Activated naive CD8-positive, alpha-beta T cell treated with anti-CD3 and anti-CD28 coated beads, Interleukin-2, amount 50 U/mL, for 24 hours (primary cell): Measurements from ENCODE around the gene BHLHE23.

ENCODE experiments used
- ATAC-seq: fragments of 150-1000 bp; cut with Tn5 transposase; one replicate; pipeline ENCODE4 v1.10.0; 2021
- DNase-seq: peaks from one replicate; pipeline ENCODE4 v3.0.0; 2021
- H3K27ac Mint-ChIP-seq: one replicate; pipeline ENCODE4 v1.8.0; 2021; ENCODE audit warnings: mild to moderate bottlenecking, mixed read lengths
- H3K27me3 Mint-ChIP-seq: one replicate; pipeline ENCODE4 v1.8.0; 2021; ENCODE audit warnings: mixed read lengths
- H3K36me3 Mint-ChIP-seq: one replicate; pipeline ENCODE4 v1.8.0; 2021; ENCODE audit warnings: low read depth, mixed read lengths
- H3K4me1 Mint-ChIP-seq: one replicate; pipeline ENCODE4 v1.8.0; 2021; ENCODE audit warnings: mixed read lengths
- H3K4me3 Mint-ChIP-seq: one replicate; pipeline ENCODE4 v1.8.0; 2021; ENCODE audit warnings: mild to moderate bottlenecking, moderate library complexity, mixed read lengths
- H3K9me3 Mint-ChIP-seq: one replicate; pipeline ENCODE4 v1.8.0; 2021; ENCODE audit warnings: mixed read lengths

Gene BHLHE23

GRCh38 chr20:63006540-63007359 is at the start of gene BHLHE23:
Gene BHLHE23 (minus strand): TSS chr20:63006964. CDS start chr20:63006774, 190 bp downstream.
- no peak within 1 kb of the TSS for H3K4me3 Mint-ChIP-seq
- H3K27me3 Mint-ChIP-seq = peaks cover 57% of the 10 kb centered on the region
- no peak for ATAC-seq
- H3K36me3 Mint-ChIP-seq = no peaks in the 10 kb centered on the region
- no peaks in the 10 kb centered on the region for H3K9me3 Mint-ChIP-seq
- peaks cover 28% of the 10 kb centered on the region for H3K4me1 Mint-ChIP-seq
- H3K27ac Mint-ChIP-seq = no peak within 1 kb of the TSS
- peak; percentile 14 for DNase-seq

DNA sequence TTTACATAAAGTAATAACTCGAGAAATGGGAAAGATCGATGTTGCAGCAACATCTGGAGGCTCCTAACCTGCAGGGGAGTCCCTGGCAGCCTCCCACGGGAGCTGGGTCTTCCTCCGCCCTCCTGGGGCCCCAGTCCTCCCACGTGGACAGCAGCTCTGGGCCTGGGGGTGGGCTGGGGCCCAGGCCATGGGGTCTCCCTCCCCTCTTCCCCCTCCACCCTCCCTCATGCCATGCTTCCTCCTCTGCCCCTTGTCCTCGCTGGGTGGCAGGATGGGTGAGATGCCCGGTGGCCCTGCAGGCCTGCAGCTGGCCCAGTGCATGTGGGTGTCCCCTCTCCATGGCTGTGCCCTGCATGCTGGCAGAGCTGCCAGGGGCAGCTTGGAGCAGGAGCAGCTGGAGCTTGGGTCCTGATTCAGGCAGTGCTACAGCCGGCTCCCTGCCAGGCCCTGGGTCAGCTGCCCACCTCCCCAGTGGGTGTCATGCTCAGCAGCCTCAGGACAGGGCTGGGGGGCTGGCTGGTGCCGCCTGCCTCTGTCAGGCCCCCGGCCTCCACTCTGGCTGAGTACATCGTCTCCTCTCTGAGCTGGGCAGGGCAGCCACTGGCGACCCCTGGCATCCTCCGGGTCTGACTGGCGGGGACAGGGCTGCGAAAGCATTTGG is 48.9 kb upstream of the BHLHE23 start:
- Mint-ChIP-seq H3K36me3 (no peaks in the 10 kb centered on the region), H3K9me3 (no peaks in the 10 kb centered on the region), H3K4me1 (no peaks in the 10 kb centered on the region), H3K27me3 (peaks cover 9% of the 10 kb centered on the region), H3K4me3 (no peak overlapping the region), H3K27ac (no peak overlapping the region)
- no peak for DNase-seq
- ATAC-seq = no peak

DNA sequence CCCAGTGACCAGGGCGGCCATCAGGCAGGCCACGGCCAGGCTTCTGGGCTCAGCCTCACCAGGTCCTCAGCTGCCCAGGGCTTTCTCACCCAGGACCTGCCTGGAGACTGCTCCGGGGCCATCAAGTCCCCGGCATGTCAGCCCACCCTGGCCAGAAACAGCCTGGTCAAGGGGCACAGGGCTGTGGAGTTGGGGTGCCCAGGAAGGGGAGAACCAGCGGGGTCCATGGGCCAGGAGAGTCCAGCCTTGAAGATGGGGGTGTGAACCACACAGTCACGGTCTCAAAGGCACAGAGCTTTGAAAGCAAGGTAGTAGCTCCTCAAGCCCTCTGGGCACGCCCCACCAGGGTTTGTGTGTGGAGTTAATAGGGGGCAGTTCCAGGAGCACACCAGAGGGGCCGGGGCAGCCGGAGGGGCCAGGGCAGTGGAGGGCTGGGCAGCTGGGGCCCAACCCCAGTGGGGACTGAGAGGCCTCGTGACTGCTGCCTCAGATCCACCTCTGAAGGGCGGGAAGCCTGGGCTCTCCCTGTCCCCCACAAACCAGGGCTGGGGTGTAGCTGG is 48.0 kb upstream of the BHLHE23 start:
- Mint-ChIP-seq H3K27ac (no peak overlapping the region), H3K9me3 (no peaks in the 10 kb centered on the region), H3K4me3 (no peak overlapping the region), H3K36me3 (no peaks in the 10 kb centered on the region), H3K4me1 (no peaks in the 10 kb centered on the region), H3K27me3 (peaks cover 6% of the 10 kb centered on the region)
- no peak for DNase-seq
- ATAC-seq = no peak

DNA sequence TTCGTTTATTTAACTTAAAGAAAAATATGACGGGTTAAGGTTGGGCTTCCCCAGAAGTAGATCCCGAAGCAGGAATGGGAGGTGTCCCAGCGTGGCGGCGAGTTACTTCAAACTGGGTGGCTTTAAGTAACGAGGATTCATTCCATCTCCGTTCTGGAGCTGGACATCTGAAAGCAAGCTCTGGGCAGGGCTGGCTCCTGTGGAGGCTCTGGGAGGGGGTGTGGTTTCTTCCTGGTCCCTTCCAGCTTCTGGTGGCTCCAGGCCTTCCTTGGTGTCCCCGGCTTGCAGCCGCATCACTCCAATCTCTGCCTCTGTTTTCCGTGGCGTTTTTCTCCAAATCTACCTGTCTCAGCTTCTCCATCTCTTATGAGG is 47.3 kb upstream of the BHLHE23 start:
- Mint-ChIP-seq H3K4me1 (no peaks in the 10 kb centered on the region), H3K4me3 (no peak overlapping the region), H3K27ac (no peak overlapping the region), H3K36me3 (no peaks in the 10 kb centered on the region), H3K27me3 (peaks cover 6% of the 10 kb centered on the region), H3K9me3 (no peaks in the 10 kb centered on the region)
- no peak for ATAC-seq
- no peak for DNase-seq

GRCh38 chr20:63053432-63054102 is 46.8 kb upstream of the BHLHE23 start:
- Mint-ChIP-seq H3K27me3 (peaks cover 6% of the 10 kb centered on the region), H3K27ac (no peak overlapping the region), H3K36me3 (no peaks in the 10 kb centered on the region), H3K4me3 (no peak overlapping the region), H3K9me3 (no peaks in the 10 kb centered on the region), H3K4me1 (no peaks in the 10 kb centered on the region)
- ATAC-seq (no peak), DNase-seq (no peak)

DNA sequence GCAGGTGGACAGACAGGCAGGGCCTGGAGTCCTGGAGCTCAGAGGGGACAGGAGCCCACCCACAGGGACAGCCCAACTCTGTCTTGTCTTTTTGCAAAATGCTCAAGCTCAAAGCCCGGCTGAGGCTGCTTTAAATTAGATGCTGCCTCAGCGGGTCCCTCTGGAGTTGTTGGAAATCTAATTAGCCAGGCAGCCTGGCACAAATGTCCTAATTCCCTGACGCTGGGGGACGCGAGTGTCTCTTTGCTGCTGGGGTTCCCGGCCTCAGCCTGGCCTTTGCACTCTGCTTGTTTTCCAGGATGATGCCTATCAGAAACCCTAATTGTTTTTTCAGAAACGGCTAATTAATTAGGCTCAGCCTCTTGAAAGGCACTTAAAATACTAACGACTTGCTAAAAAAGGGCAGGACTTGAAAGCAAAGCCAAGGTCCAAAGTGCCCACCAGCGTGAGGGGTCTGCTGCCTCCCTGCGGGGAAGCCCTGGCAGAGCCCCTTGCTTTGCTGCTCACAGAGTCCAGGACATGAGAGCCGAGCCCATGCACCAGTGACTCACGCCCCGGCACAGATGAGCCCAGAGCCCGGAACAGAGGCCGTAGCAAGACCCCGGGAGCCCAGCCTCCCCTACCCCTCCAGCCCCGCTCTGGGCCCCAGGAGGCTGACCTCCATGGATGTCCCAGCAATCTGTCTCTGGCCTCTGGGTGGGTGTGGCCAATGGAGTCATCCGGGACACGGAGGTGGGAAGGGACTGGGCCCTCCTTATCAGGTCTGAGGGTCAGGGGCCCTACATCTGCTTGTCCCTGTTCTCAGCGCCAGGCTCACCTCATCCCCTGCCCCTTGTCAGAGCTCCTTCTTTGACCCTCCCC is 46.0 kb upstream of the BHLHE23 start:
- H3K9me3 Mint-ChIP-seq = no peaks in the 10 kb centered on the region
- H3K27ac Mint-ChIP-seq = no peak overlapping the region
- no peak overlapping the region for H3K4me3 Mint-ChIP-seq
- ATAC-seq (no peak), DNase-seq (no peak)
- no peaks in the 10 kb centered on the region for H3K36me3 Mint-ChIP-seq
- H3K27me3 Mint-ChIP-seq = peaks cover 6% of the 10 kb centered on the region
- H3K4me1 Mint-ChIP-seq = no peaks in the 10 kb centered on the region

GRCh38 chr20:63051911-63052310 is 45.1 kb upstream of the BHLHE23 start:
- H3K27ac Mint-ChIP-seq = no peak overlapping the region
- H3K36me3 Mint-ChIP-seq = no peaks in the 10 kb centered on the region
- ATAC-seq (no peak), DNase-seq (no peak)
- H3K4me1 Mint-ChIP-seq = no peaks in the 10 kb centered on the region
- H3K9me3 Mint-ChIP-seq = no peaks in the 10 kb centered on the region
- no peak overlapping the region for H3K4me3 Mint-ChIP-seq
- peaks cover 6% of the 10 kb centered on the region for H3K27me3 Mint-ChIP-seq

GRCh38 chr20:63051186-63051860 is 44.6 kb upstream of the BHLHE23 start:
- H3K9me3 Mint-ChIP-seq = no peaks in the 10 kb centered on the region
- no peak overlapping the region for H3K27ac Mint-ChIP-seq
- no peak for ATAC-seq

GRCh38 chr20:63050406-63050805 is 43.6 kb upstream of the BHLHE23 start:
- H3K36me3 Mint-ChIP-seq = no peaks in the 10 kb centered on the region
- DNase-seq (no peak), ATAC-seq (no peak)
- H3K27me3 Mint-ChIP-seq = peaks cover 6% of the 10 kb centered on the region
- no peak overlapping the region for H3K4me3 Mint-ChIP-seq
- H3K27ac Mint-ChIP-seq = no peak overlapping the region
- H3K9me3 Mint-ChIP-seq = no peaks in the 10 kb centered on the region
- no peaks in the 10 kb centered on the region for H3K4me1 Mint-ChIP-seq

More at GRCh38 chr20:63051186-63051860, 44.6 kb upstream of the BHLHE23 start:
- peaks cover 6% of the 10 kb centered on the region for H3K27me3 Mint-ChIP-seq
- DNase-seq = no peak
- H3K4me1 Mint-ChIP-seq = no peaks in the 10 kb centered on the region
- no peak overlapping the region for H3K4me3 Mint-ChIP-seq
- H3K36me3 Mint-ChIP-seq = no peaks in the 10 kb centered on the region

GRCh38 chr20:63049561-63050221 is 42.9 kb upstream of the BHLHE23 start:
- ATAC-seq (no peak), DNase-seq (no peak)
- Mint-ChIP-seq H3K36me3 (no peaks in the 10 kb centered on the region), H3K27me3 (peaks cover 6% of the 10 kb centered on the region), H3K9me3 (no peaks in the 10 kb centered on the region), H3K4me1 (no peaks in the 10 kb centered on the region), H3K4me3 (no peak overlapping the region), H3K27ac (no peak overlapping the region)

- no peak for DNase-seq
- no peaks in the 10 kb centered on the region for H3K4me1 Mint-ChIP-seq
- H3K9me3 Mint-ChIP-seq = no peaks in the 10 kb centered on the region
- H3K4me3 Mint-ChIP-seq = no peak overlapping the region
- H3K27me3 Mint-ChIP-seq = peaks cover 6% of the 10 kb centered on the region
- ATAC-seq = no peak
- no peaks in the 10 kb centered on the region for H3K36me3 Mint-ChIP-seq
- no peak overlapping the region for H3K27ac Mint-ChIP-seq
These were observed 42.4 kb upstream of the BHLHE23 start for GRCh38 chr20:63049191-63049518.

- DNase-seq (no peak), ATAC-seq (no peak)
- no peaks in the 10 kb centered on the region for H3K9me3 Mint-ChIP-seq
- H3K4me1 Mint-ChIP-seq = no peaks in the 10 kb centered on the region
- peaks cover 5% of the 10 kb centered on the region for H3K27me3 Mint-ChIP-seq
- no peak overlapping the region for H3K4me3 Mint-ChIP-seq
- H3K36me3 Mint-ChIP-seq = no peaks in the 10 kb centered on the region
- H3K27ac Mint-ChIP-seq = no peak overlapping the region
These were observed 41.9 kb upstream of the BHLHE23 start for GRCh38 chr20:63048516-63049190.

- Mint-ChIP-seq H3K36me3 (no peaks in the 10 kb centered on the region), H3K27ac (no peak overlapping the region), H3K9me3 (no peaks in the 10 kb centered on the region), H3K27me3 (no peaks in the 10 kb centered on the region), H3K4me1 (no peaks in the 10 kb centered on the region), H3K4me3 (no peak overlapping the region)
- DNase-seq (no peak), ATAC-seq (no peak)
These were observed 41.2 kb upstream of the BHLHE23 start for GRCh38 chr20:63047946-63048345.
